ENCODE data around the gene CARS1. TPM values are rescaled to one million over a fixed set of nuclear protein-coding genes. Genes with fewer than 3 reads are reported as not detected.
A peak's percentile ranks its signal among the peaks of the same experiment; 100 is the strongest.

The CARS1 gene
- polyA plus RNA-seq, 3 donors: 24.2 to 29.0 (median 25.4) TPM

DNA sequence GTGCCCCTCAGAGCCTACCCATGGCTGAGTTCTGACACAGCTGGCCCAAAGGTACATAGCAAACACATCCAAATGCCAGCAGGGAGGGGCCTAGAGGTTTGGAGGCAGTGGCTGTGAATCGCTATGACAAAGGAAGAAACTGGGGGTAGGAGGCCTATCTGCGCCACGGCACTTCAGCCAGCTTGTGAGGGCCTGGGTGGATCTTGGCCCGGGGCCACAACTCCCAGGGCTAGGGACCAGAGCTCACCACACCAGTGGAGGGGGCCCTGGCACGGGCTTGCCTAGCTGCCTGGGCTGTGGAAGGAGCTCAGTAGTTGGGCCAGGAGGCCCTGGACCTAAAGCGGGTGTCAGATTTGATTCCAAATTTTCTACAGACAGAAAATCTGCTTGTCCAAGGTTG is 55.7 kb downstream of the CARS1 start:
- DNase-seq (ENCODE audit: extremely low read depth in 1 of 11, low read depth in 9 of 11, low spot score in 4 of 11): no peak

GRCh38 chr11:3000032-3000961 is 56.9 kb downstream of the CARS1 start:
- peak in 4 of 11 donors; percentile 35 to 46 (median 38) for DNase-seq (ENCODE audit: extremely low read depth in 1 of 11, low read depth in 9 of 11, low spot score in 4 of 11)

DNA sequence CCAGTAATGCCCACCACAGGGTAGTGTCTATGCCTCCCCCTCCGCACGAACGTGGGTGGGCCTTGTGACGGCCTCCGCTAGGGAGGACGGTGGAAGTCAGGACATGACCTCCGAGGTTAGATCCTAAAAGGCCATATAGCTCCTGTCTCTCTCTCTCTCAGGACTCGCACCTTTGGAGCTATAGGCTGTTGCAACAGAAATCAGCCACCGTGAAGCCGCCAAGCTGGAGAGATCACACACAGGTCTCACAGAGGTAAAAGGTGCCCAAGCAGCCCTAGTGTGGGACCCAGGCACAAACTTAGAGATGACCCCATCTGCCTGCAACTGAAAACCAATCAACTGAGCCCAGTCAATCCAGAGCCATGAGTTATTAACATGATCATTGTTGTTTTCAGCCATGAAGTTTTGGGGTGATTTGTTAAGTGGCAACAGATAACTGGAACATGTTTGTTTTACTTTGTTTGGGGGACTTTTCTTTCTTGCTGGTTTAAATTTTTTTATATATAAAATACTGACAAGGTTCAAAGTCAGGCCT is 57.7 kb downstream of the CARS1 start:
- no peak for DNase-seq (ENCODE audit: extremely low read depth in 1 of 11, low read depth in 9 of 11, low spot score in 4 of 11)

GRCh38 chr11:2998073-2998850 is 59.0 kb downstream of the CARS1 start:
- DNase-seq (ENCODE audit: extremely low read depth in 1 of 11, low read depth in 9 of 11, low spot score in 4 of 11): no peak

DNA sequence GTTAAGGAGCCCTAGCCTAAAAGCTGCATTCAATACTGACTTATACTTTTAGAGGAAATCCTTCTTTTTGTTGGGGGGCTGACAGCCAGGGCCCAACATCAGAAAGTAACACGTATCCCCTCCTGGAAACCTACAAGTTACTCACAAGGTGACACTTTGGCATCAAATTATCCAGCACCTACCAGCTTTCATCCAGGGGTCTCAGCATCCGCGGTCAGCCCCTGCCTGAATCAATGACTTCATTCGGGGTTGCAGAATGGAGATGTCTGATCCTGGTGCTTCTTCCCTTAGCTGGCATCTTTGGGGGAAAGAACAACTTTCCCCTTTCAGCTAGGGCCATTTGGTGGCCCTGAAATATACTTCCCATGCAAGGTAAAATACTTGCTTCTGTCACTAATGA is 59.8 kb downstream of the CARS1 start:
- no peak for DNase-seq (ENCODE audit: extremely low read depth in 1 of 11, low read depth in 9 of 11, low spot score in 4 of 11)

DNA sequence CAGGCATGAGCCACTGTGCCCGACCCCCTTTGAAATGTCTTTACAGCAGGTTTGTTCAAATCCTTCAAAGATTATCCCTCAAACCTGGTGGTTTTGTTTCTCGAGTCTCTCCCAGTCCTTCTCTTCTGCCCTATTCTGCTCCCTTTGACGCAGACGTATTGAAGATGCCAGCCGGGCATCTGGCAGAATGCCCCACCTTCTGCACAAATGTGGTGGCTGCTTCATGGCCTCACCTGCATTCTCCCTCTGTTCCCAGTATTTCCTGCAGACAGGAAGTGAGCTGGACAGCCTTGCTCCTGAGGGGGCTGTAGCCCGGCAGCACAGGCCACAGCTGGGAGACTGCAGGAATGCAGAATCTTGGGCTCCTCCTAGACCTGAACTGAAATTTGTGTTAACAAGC is 60.2 kb downstream of the CARS1 start:
- no peak for DNase-seq (ENCODE audit: extremely low read depth in 1 of 11, low read depth in 9 of 11, low spot score in 4 of 11)

DNA sequence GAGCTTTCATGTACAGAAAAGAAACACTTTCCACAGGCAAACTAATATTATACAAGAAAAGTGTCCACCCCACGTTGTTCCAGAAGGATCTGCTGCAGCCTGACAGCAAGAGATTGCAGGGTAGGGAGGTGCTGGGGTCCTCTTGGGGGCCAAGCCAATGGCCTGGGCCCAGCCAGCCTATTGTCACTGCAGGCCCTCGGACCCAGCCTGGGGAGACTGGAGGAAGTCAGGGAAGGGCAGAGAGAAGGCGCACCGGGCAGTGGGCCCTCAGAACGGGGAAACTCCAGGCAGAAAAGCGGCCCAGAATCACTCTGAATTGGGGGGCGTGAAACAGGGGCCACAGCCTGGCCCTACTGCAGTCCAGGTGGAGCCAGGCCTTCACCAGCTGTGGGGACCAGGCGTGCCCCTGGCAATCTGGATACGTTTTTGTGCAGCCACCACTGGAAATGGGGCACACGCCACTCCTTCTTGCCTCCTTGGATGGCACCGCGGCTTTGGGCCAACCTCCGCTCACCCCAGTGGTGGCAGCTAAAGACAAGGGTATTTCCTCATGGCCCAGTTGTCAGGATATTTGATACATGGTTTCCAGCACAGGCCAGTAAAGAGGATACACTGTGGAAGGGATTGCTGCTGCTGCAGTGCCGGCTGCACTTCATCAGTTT is 61.2 kb downstream of the CARS1 start:
- no peak for DNase-seq (ENCODE audit: extremely low read depth in 1 of 11, low read depth in 9 of 11, low spot score in 4 of 11)

DNA sequence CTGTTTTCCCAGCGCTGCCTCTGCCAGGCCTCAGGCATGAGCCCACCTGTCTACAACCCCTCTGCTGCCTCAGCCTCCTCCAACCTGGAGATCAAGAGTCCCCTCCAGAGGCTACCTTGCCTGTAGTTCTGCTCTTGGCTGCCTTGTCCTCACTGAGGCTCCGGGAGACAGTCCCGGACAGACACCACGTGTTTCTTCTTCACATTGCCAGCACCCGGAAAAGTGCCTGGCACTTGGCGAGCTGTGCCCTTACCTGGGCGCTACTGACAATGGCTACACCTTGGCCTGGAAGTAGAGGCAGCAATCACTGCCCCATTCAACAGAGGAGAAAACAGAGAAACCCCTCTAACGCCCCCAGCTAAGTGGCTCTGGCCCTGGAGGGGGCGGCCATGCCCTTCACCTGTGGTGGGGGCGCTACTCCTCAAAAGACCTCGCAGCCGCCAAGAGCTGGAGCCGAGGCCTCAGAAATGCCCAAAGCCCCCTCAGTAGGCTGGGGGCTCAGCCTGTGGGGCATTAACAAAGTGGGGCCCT is 62.1 kb downstream of the CARS1 start:
- no peak for DNase-seq (ENCODE audit: extremely low read depth in 1 of 11, low read depth in 9 of 11, low spot score in 4 of 11)

- no peak for DNase-seq (ENCODE audit: extremely low read depth in 1 of 11, low read depth in 9 of 11, low spot score in 4 of 11)
Measured at GRCh38 chr11:2994336-2994730, 62.9 kb downstream of the CARS1 start.

DNA sequence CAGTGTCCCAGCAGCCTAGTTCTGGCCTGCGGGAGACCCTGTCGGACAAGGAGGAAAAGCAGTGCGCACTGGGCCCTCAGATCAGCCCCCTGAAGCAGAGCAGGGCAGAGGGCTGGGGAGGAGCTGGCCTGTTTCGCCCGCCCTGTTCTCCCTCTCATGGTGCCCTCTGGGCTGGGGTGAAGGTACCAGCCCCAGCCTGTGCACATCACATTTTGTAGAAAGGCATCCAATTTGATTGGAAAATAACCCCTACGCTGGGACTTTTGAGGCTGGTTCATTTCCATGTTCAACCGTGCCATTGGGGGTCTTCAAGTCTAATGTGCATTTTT is 64.3 kb downstream of the CARS1 start:
- DNase-seq (ENCODE audit: extremely low read depth in 1 of 11, low read depth in 9 of 11, low spot score in 4 of 11): no peak

DNA sequence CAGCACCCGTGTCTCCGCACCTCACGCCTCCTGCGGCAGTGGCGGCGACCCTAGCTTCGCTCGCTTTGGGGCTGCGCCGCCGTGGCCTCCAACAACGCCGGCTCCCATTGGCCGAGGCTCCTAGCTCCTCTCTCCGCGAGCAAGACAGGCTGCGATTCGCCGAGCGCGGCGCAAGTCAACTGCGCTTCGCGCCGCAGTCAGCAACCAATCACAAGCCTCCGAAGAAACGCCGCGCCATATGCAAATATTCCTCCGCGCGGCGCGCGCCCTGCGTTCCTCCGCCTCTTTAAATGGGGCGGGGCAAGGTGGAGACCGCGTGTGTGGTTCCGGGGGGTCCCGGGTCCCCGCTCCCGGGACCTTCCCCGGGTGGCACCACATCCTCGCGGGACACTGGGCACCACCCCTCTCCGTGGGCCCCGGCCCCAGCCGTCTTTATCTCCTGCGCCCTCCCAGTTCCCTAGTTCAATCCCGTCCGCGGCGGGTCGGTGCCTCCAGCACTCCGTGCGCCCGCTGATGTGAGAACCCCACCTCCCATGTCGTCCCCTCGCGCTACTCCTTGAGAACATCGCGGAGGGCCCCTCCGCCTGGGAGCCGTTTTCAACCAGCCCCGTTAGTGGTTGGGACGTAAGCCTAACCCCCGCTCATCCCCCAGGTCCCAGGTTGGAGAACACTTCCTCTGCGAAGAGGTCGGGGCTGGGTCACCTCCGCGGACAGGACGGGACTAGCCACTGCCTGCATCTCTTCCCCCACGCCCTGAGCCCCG is 64.8 kb downstream of the CARS1 start, which contains the start of gene NAP1L4:
TSS of gene NAP1L4 (minus strand) at position 96 of the 763 bp plus-strand sequence. CDS start 13,109 bp downstream, outside the sequence.
- peak; percentile 88 to 97 (median 94) for DNase-seq (ENCODE audit: extremely low read depth in 1 of 11, low read depth in 9 of 11, low spot score in 4 of 11)

DNA sequence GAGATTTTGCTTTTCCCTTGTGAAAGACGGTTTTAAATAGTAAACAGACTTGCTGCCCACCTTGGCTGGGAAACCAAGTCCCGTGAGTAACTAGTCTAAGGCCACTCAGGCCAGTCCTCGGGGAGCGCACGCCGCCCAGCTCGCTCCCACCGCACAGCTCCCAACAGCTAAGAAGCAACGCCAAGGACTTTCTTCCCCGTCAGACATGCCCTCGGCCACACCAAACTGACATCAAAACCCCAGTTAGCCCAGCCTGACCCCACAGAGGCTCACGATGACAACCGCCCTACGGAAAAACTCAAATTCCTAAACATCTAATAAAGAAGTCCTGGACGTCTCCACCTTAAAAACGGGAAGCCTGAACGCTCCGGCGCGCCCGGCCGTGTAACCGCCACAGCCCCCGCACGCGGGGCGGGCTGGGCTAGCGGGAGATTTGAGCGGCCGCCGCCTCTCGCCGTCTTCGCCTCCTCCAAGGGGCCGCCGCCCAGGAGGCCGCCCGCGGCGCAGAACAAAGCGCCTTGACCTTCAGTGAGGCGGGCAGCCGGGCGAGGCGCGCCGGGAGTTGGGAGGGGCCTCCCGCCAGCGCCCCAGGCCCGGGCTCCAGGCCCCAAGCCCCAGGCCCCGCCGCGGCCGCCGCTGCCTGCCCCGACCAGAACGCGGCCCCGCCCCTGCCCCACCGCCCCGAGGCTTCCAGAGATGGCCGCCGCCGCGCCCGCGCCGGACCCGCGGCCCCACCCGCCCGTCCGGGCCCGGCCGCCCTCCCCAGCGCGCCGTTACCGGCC is 65.6 kb downstream of the CARS1 start:
- peak in 3 of 11 donors; percentile 44 to 47 (median 45) for DNase-seq (ENCODE audit: extremely low read depth in 1 of 11, low read depth in 9 of 11, low spot score in 4 of 11)

GRCh38 chr11:2990617-2991451 is 66.4 kb downstream of the CARS1 start:
- no peak for DNase-seq (ENCODE audit: extremely low read depth in 1 of 11, low read depth in 9 of 11, low spot score in 4 of 11)

DNA sequence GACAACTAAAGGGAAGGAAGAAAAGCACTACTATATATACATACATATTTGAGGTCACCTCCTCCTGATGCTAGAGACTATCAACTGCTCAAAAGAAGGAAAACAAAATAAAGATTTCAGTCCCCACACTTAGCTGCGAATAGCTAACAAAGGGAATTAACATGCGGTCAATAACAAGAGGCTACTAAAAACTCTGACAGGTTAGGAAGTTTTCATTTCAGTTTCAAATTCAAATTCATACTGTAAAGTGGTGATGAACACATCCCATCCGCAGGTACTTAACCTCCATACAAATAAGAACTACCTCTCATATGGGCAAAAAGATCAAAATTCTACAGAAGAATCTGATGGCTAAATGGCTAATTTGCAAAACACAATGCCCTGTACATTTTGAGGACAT is 67.7 kb downstream of the CARS1 start:
- no peak for DNase-seq (ENCODE audit: extremely low read depth in 1 of 11, low read depth in 9 of 11, low spot score in 4 of 11)

DNA sequence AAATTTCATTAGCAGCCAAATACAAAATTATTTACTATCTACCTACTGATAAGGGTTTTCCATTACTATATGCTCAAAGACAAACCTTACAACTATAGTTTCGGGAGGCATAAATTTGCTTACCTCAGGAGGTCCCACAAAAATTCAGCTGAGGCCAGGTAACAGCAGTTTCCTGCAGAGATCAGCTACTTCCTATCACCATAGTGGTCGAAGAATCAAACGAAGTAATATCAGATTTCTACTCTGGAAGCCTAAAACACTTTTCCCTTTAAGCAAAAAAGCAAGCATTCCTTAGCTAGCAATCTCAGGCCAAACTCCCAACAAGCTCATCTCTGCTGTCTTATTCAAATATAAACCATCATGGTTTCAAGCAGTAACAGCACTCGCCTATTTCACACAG is 68.2 kb downstream of the CARS1 start:
- DNase-seq (ENCODE audit: extremely low read depth in 1 of 11, low read depth in 9 of 11, low spot score in 4 of 11): no peak

GRCh38 chr11:2987881-2988861 is 69.1 kb downstream of the CARS1 start:
- DNase-seq (ENCODE audit: extremely low read depth in 1 of 11, low read depth in 9 of 11, low spot score in 4 of 11): no peak
